K562 (cell line): ENCODE data around the gene TMEM87B. TPM values are rescaled to one million over a fixed set of nuclear protein-coding genes. Genes with fewer than 3 reads are reported as not detected.

Experiments used
- ATAC-seq: fragments of 200-7000 bp; cut with Tn5 transposase; 3 replicates; pipeline ENCODE4 v1.9.1; 2020; ENCODE audit warnings: moderate library complexity
- BruUV-seq: library from RNA; stranded (reverse); fragments of 400-500 nt; replicated peaks from 2 replicates; lab custom pipeline; 2021; lab: Mats Ljungman, UMichigan
- CTCF ChIA-PET: fragments of 300-600 bp; formaldehyde crosslinking; extraction: SDS; loops from one replicate; lab custom pipeline; 2021; ENCODE audit warnings: low intra/inter-chr PET ratio; lab: Yijun Ruan, JAX
- POLR2A ChIA-PET: fragments of 300-600, 350-650 bp; sonication (Branson Sonifier 250); formaldehyde crosslinking; extraction: SDS; loops from one replicate; lab custom pipeline; 2021; ENCODE audit warnings: antibody characterized with exemption, inconsistent platforms; lab: Yijun Ruan, JAX
- DNase-seq, 4 experiments: peaks; one replicate each; pipeline versions ENCODE4 v3.0.0 to v3.0.0-alpha.2; 2011 to 2018; ENCODE audit warnings: low spot score in 3 of 4, mixed read lengths in 3 of 4; ENCODE audit errors: extremely low read depth in 1 of 4
- FAIRE-seq: peaks from 2 replicates; lab custom pipeline; 2011; peaks lifted over from hg19 to GRCh38; lab: Jason Lieb, UNC
- H2AFZ ChIP-seq: 2 replicates; pipeline ENCODE4 v1.6.0; 2011; ENCODE audit warnings: low read depth, low read length, control low read depth, inconsistent platforms
- H3K27ac ChIP-seq: fragments of 200-600 bp; 3 replicates; pipeline ENCODE4 v1.8.0; 2011; ENCODE audit warnings: low read depth, mild to moderate bottlenecking, control low read depth, inconsistent platforms, low read length, moderate library complexity, mixed read lengths; ENCODE audit errors: extremely low read depth
- H3K27me3 ChIP-seq, 2 experiments: fragments of 300-600 bp in 1 of 2; 2 replicates in 1 of 2; 3 replicates in 1 of 2; pipeline versions ENCODE4 v1.6.0 to v1.8.0; 2011; ENCODE audit warnings: inconsistent platforms in 2 of 2, low read length in 2 of 2, mild to moderate bottlenecking in 1 of 2, mixed read lengths in 1 of 2, moderate library complexity in 1 of 2; ENCODE audit not compliant: control insufficient read depth in 2 of 2, insufficient read depth in 2 of 2
- H3K36me3 ChIP-seq: fragments of 300-600 bp; 3 replicates; pipeline ENCODE4 v1.8.0; 2011; ENCODE audit warnings: mild to moderate bottlenecking, low read length, inconsistent platforms; ENCODE audit not compliant: control insufficient read depth, insufficient read depth
- H3K4me1 ChIP-seq, 2 experiments: fragments of 200-600 bp in 1 of 2; replicated peaks in 1 of 2; 2 replicates in 1 of 2; 3 replicates in 1 of 2; pipeline versions ENCODE4 v1.5.1 to v1.8.0; 2011; ENCODE audit warnings: inconsistent platforms in 2 of 2, low read length in 2 of 2, mild to moderate bottlenecking in 1 of 2, mixed read lengths in 1 of 2, moderate library complexity in 1 of 2; ENCODE audit not compliant: control insufficient read depth in 2 of 2, insufficient read depth in 2 of 2
- H3K4me2 ChIP-seq: 2 replicates; pipeline ENCODE4 v1.6.1; 2011; ENCODE audit warnings: low read length, control low read depth, inconsistent platforms, mixed read lengths; ENCODE audit not compliant: insufficient read depth
- H3K4me3 ChIP-seq: fragments of 200-600 bp; sonication (generic), shearing (Covaris generic); 2 replicates; pipeline ENCODE4 v1.5.1; 2016; ENCODE audit warnings: control low read depth, inconsistent platforms
- H3K79me2 ChIP-seq: fragments of 200-600 bp; 3 replicates; pipeline ENCODE4 v1.8.0; 2011; ENCODE audit warnings: low read length, inconsistent platforms; ENCODE audit not compliant: control insufficient read depth, insufficient read depth
- H3K9ac ChIP-seq, 2 experiments: 2 replicates each; pipeline versions ENCODE4 v1.6.0 to v1.6.1; 2011; ENCODE audit warnings: low read depth in 2 of 2, low read length in 2 of 2, control low read depth in 1 of 2, inconsistent platforms in 1 of 2, mild to moderate bottlenecking in 1 of 2, mixed read lengths in 1 of 2; ENCODE audit not compliant: insufficient read depth in 1 of 2
- H3K9me1 ChIP-seq: one replicate; pipeline ENCODE4 v1.6.0; 2011; ENCODE audit warnings: inconsistent platforms, mild to moderate bottlenecking, low read length, moderate library complexity; ENCODE audit not compliant: control insufficient read depth, insufficient read depth
- H3K9me3 ChIP-seq: replicated peaks from 2 replicates; pipeline ENCODE4 v1.5.1; 2011; ENCODE audit warnings: low read depth, low read length, inconsistent platforms; ENCODE audit not compliant: control insufficient read depth, insufficient read depth
- H4K20me1 ChIP-seq: replicated peaks from 2 replicates; pipeline ENCODE4 v1.6.1; 2011; ENCODE audit warnings: low read length, inconsistent platforms, mixed read lengths; ENCODE audit not compliant: control insufficient read depth, insufficient read depth
- CHD7 ChIP-seq: fragments of 200-600 bp; sonication (generic); IDR thresholded peaks from one replicate; pipeline ENCODE4 v1.6.1; 2012; ENCODE audit warnings: mild to moderate bottlenecking, low read depth, low read length, inconsistent platforms
- KDM1A ChIP-seq, 2 experiments: fragments of 450-650 bp; IDR thresholded peaks; 2 replicates each; pipeline ENCODE4 v1.6.1; 2016; ENCODE audit warnings: mild to moderate bottlenecking in 2 of 2
- NCOR1 ChIP-seq: fragments of 450-650 bp; IDR thresholded peaks from 2 replicates; pipeline ENCODE4 v1.6.1; 2016; ENCODE audit warnings: mild to moderate bottlenecking, moderate library complexity
- PRMT5 ChIP-seq: sonication (generic); formaldehyde crosslinking; IDR thresholded peaks from 2 replicates; pipeline ENCODE4 v1.5.0; 2020; ENCODE audit warnings: missing genetic modification reagents
- TAL1 ChIP-seq: fragments of 450-650 bp; IDR thresholded peaks from 2 replicates; pipeline ENCODE4 v1.6.1; 2016; ENCODE audit warnings: mild to moderate bottlenecking
- TCF3 ChIP-seq: sonication (generic); formaldehyde crosslinking; IDR thresholded peaks from 2 replicates; pipeline ENCODE4 v1.4.0; 2020; ENCODE audit warnings: mild to moderate bottlenecking, missing genetic modification reagents
- WGBS: fragments of 100-300 bp; shearing (Covaris generic); methylation state at CpG from one replicate; pipeline ENCODE4 v1.1.6; 2016; ENCODE audit warnings: low coverage, mixed read lengths; ENCODE audit not compliant: insufficient coverage; ENCODE audit errors: missing lambda C conversion rate; 5-methylcytosine and 5-hydroxymethylcytosine counted together
- in situ Hi-C: fragments of 300-500 bp; cut with MboI; formaldehyde crosslinking; loops from 4 replicates; pipeline ENCODE4 v1.15.0; 2018; ENCODE audit warnings: inconsistent platforms, mixed read lengths
- intact Hi-C: fragments of 100-400 bp; cut with micrococcal nuclease; formaldehyde crosslinking; loops from 2 replicates; pipeline ENCODE4 v1.14.2; 2022
- polyA plus RNA-seq, 8 experiments: library from polyadenylated mRNA; depleted of rRNA in 4 of 8; stranded (reverse) in 5 of 8; unstranded in 3 of 8; fragments of >200 nt; fragmentation: Nextera tagmentation in 2 of 8; fragmentation: Illumina TruSeq in 1 of 8; extraction: Ambion mirVana in 2 of 8; extraction: Trizol in 1 of 8; gene quantifications; 2 replicates each; pipeline versions ENCODE4 v1.2.1 to v1.2.3, GENCODE V29; 2011 to 2014; ENCODE audit warnings: inconsistent platforms in 1 of 8, missing spikeins in 1 of 8
- total RNA-seq, 7 experiments: library from RNA; depleted of rRNA in 6 of 7; stranded (reverse); fragments of >200 nt in 6 of 7; fragmentation: Illumina TruSeq in 2 of 7; extraction: Trizol in 2 of 7; gene quantifications; 2 replicates each; pipeline versions ENCODE4 v1.2.1 to v1.2.3, GENCODE V29; 2011 to 2021; ENCODE audit warnings: low replicate concordance in 1 of 7

TMEM87B gene
- total and polyA plus RNA-seq, 9 of the 15 experiments (the other 6 are each of a cell fraction or from before 2014, with no cell fraction given), result 3.7 to 17.1 (median 11.0) TPM

GRCh38 chr2:112047537-112048235 lies 7.4 kb upstream of the TMEM87B start:
- H3K9me1 ChIP-seq, result no peaks in the 10 kb centered on the region
- H3K27ac ChIP-seq, result no peak overlapping the region
- BruUV-seq, result no TSS peak
- H3K4me1 ChIP-seq, result peaks cover 3 to 9% of the 10 kb centered on the region in 2 experiments; a peak in 3 of 5 replicates
- H3K36me3 ChIP-seq, result no peaks in the 10 kb centered on the region
- H3K4me3 ChIP-seq, result no peak overlapping the region
- H3K27me3 ChIP-seq, result no peaks in the 10 kb centered on the region
- peak overlapping the region; percentile 22; the same call in 1 of the 2 replicates for H2AFZ ChIP-seq
- H3K9ac ChIP-seq, result peak overlapping the region in 1 of 2 experiments; percentile 42; a peak in 1 of 4 replicates
- CTCF ChIA-PET, result interaction anchor here (1.5 to 3.0 kb wide), 4 partner anchors 149 to 159 kb away, joined by 4 to 60 read pairs (median 7); partner anchors contain the start of gene MERTK
- DNase-seq, result peak in 2 of 4 experiments; percentile 21 to 56
- 53% methylated on average over 7 of the region's 7 CpGs for WGBS
- peak; percentile 71 for ATAC-seq
- no peak for FAIRE-seq
- H3K4me2 ChIP-seq, result no peak overlapping the region
- POLR2A ChIA-PET, result no interaction called here
- H3K9me3 ChIP-seq, result no peaks in the 10 kb centered on the region; the same call in 1 of the 2 replicates
- intact Hi-C loops (loop anchor here (1.0 to 2.0 kb wide), 3 partner anchors 146 to 537 kb away; partner anchors contain the start of gene CHCHD5), in situ Hi-C loops (no loop called here)
- no peaks in the 10 kb centered on the region for H3K79me2 ChIP-seq
- no peaks in the 10 kb centered on the region for H4K20me1 ChIP-seq
- TF ChIP-seq TAL1, result peak; percentile 28; the same call in 1 of the 2 replicates
- no peak for TF ChIP-seq PRMT5 (CRISPR knock-in tag)
- TF ChIP-seq TCF3, result peak; percentile 53
- peak; percentile 53; the same call in 1 of the 2 replicates for TF ChIP-seq NCOR1
- TF ChIP-seq CHD7, result peak; percentile 71
- 0 out of 4 replicates have a peak, but pooled peaks of 1 of the 2 experiments have one; percentile 19 for TF ChIP-seq KDM1A (IDR thresholded peaks at IDR 0.05)
